ENCODE results near the gene ITGB5. TPM values are rescaled to one million over a fixed set of nuclear protein-coding genes. Genes with fewer than 3 reads are reported as not detected.

ITGB5 gene
- total RNA-seq, 1 experiment from 2014 or later, result 146 TPM

DNA sequence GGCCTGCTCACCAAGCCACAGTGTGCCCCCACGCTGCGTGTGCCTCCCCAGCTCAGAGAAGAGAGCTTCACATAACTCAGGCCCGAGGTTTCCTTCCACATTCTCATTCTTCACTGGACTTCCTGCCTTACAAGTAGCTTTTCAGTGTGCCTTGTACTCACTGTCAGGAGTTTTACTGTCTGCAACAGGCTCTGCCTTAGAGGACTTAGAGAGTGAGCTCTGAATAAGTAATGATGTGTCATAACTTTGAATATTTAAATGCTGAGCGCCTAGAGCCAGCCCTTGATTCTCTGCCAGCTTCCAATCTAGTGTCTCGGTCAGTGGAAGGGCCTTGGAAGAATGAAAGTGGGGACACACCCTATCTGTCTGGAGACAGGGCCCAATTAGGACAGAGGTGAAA, 41.8 kb downstream of the ITGB5 start:
- no peak overlapping the region for H3K4me3 Mint-ChIP-seq
- no peaks in the 10 kb centered on the region for H3K79me2 ChIP-seq (ENCODE audit: insufficient read depth, low read length)

More for the DNA sequence above, 41.8 kb downstream of the ITGB5 start:
- Histone ChIP-seq H3K9me3 (ENCODE audit: control insufficient read depth, low read depth, low read length) (no peaks in the 10 kb centered on the region), H3K4me2 (ENCODE audit: insufficient read depth, insufficient read length, low read length) (no peak overlapping the region), H4K20me1 (ENCODE audit: control insufficient read depth, insufficient read depth, insufficient read length) (no peaks in the 10 kb centered on the region), H3K56ac (ENCODE audit: insufficient read length, low read depth, low read length) (no peak overlapping the region), H3K18ac (ENCODE audit: insufficient read length, low read depth, low read length) (no peak overlapping the region), H4K5ac (ENCODE audit: insufficient read length, low read depth, low read length) (no peak overlapping the region), H3K14ac (ENCODE audit: insufficient read depth, low read length) (no peak overlapping the region), H2BK12ac (ENCODE audit: insufficient read length, low read depth, low read length) (no peak overlapping the region), H3T11ph (ENCODE audit: low read length) (no peak overlapping the region), H4K91ac (ENCODE audit: insufficient read length, low read depth, low read length) (no peak overlapping the region), H2BK120ac (ENCODE audit: low read depth, low read length, poor library complexity, severe bottlenecking) (no peak overlapping the region), H2BK15ac (ENCODE audit: low read depth, low read length) (no peak overlapping the region), H3K4me1 (ENCODE audit: insufficient read depth, low read length) (no peaks in the 10 kb centered on the region), H3K9ac (ENCODE audit: extremely low read depth, insufficient read length, low read length) (no peak overlapping the region), H4K8ac (replicated peaks; ENCODE audit: insufficient read length, low read depth, low read length) (no peak overlapping the region), H3K27me3 (ENCODE audit: insufficient read depth, low read length) (no peaks in the 10 kb centered on the region), H3K79me1 (ENCODE audit: insufficient read depth, low read depth, low read length, poor library complexity, severe bottlenecking) (peaks cover 5% of the 10 kb centered on the region), H2AFZ (ENCODE audit: low read length) (no peak overlapping the region), H3K23me2 (ENCODE audit: insufficient read length, low read depth, low read length, poor library complexity, severe bottlenecking) (no peaks in the 10 kb centered on the region), H2BK5ac (ENCODE audit: insufficient read length, low read length) (no peak overlapping the region), H2BK20ac (ENCODE audit: low read depth, low read length, poor library complexity, severe bottlenecking) (no peak overlapping the region), H3K23ac (ENCODE audit: insufficient read length, low read depth, low read length) (no peak overlapping the region), H3K27ac (ENCODE audit: insufficient read length, low read depth, low read length) (no peak overlapping the region), H2AK5ac (ENCODE audit: insufficient read length, low read length) (no peak overlapping the region), H3K4ac (ENCODE audit: low read depth, low read length) (no peak overlapping the region)
- no peaks in the 10 kb centered on the region for H3K9me3 Mint-ChIP-seq
- DNase-seq, result no peak
- no peak overlapping the region for H3K27ac Mint-ChIP-seq
- H3K36me3 Mint-ChIP-seq (ENCODE audit: insufficient read depth in 1 of 3, low read depth in 3 of 3), result peaks cover 44 to 68% (median 48%) of the 10 kb centered on the region in 3 experiments
- H3K4me1 Mint-ChIP-seq, result no peaks in the 10 kb centered on the region
- no peaks in the 10 kb centered on the region for H3K27me3 Mint-ChIP-seq (ENCODE audit: low read depth)
- TF ChIP-seq CTCF (conservative IDR thresholded peaks at IDR 0.05), result no peak
- no CpG with 5 or more reads among the region's 5 CpGs for WGBS (ENCODE audit: extremely low coverage, insufficient read length, low lambda C conversion rate)
